Keratinocyte (primary cell): Measurements from ENCODE around the gene IER2.

Source experiments
- CTCF ChIP-seq, 3 experiments: IDR thresholded peaks in 1 of 3; conservative IDR thresholded peaks in 1 of 3; optimal IDR thresholded peaks in 1 of 3; 2 replicates in 2 of 3; 3 replicates in 1 of 3; pipeline versions ENCODE3 to v1.5.1; 2011; ENCODE audit warnings: low read length in 3 of 3, mild to moderate bottlenecking in 3 of 3, moderate library complexity in 2 of 3, control low read depth in 1 of 3, inconsistent platforms in 1 of 3; ENCODE audit not compliant: insufficient read depth in 2 of 3; ENCODE audit errors: extremely low read depth in 1 of 3
- EZH2 ChIP-seq: IDR thresholded peaks from one replicate; pipeline ENCODE4 v1.6.1; 2012; ENCODE audit warnings: inconsistent platforms, mild to moderate bottlenecking, low read length, moderate library complexity

DNA sequence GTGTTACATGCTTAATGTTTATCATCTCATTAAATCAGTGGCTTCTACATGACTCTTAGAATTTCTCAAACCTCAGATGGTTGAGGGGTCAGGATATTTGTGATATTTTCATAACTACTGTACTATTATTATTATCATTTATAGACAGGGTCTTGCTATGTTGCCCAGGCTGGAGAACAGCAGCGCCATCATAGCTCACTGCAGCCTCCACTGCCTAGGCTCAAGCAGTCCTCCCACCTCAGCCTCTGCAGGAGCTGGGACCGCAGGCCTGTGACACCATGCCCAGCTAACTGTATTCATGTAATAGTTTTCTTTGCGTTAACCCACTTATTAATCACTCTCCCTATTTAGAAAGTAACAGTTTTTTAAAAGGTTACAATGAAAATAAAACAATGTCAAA is 9.5 kb downstream of the IER2 start:
- TF ChIP-seq CTCF (optimal IDR thresholded peaks at IDR 0.05 in 1 of 3, IDR thresholded peaks at IDR 0.05 in 1 of 3, conservative IDR thresholded peaks at IDR 0.05 in 1 of 3; ENCODE audit: extremely low read depth in 1 of 3, insufficient read depth in 2 of 3, low read length in 3 of 3) (no peak), EZH2 (no peak)
